Skin epidermis (tissue), 12 donors: Measurements from ENCODE around the gene ASAP2.
A peak's percentile ranks its signal among the peaks of the same experiment; 100 is the strongest.

Source experiments
- H3K27ac ChIP-seq, 21 experiments: fragments of 200-600 bp; sonication (generic) in 11 of 21; one replicate each; pipeline ENCODE4 v1.5.0; 2020; ENCODE audit warnings: mild to moderate bottlenecking in 3 of 21, inconsistent platforms in 2 of 21, moderate library complexity in 2 of 21
- H3K4me3 ChIP-seq, 7 experiments: fragments of 200-600 bp; sonication (generic) in 2 of 7; one replicate each; pipeline ENCODE4 v1.5.0; 2020; ENCODE audit warnings: inconsistent platforms in 2 of 7, mild to moderate bottlenecking in 2 of 7, moderate library complexity in 1 of 7

Gene ASAP2

DNA sequence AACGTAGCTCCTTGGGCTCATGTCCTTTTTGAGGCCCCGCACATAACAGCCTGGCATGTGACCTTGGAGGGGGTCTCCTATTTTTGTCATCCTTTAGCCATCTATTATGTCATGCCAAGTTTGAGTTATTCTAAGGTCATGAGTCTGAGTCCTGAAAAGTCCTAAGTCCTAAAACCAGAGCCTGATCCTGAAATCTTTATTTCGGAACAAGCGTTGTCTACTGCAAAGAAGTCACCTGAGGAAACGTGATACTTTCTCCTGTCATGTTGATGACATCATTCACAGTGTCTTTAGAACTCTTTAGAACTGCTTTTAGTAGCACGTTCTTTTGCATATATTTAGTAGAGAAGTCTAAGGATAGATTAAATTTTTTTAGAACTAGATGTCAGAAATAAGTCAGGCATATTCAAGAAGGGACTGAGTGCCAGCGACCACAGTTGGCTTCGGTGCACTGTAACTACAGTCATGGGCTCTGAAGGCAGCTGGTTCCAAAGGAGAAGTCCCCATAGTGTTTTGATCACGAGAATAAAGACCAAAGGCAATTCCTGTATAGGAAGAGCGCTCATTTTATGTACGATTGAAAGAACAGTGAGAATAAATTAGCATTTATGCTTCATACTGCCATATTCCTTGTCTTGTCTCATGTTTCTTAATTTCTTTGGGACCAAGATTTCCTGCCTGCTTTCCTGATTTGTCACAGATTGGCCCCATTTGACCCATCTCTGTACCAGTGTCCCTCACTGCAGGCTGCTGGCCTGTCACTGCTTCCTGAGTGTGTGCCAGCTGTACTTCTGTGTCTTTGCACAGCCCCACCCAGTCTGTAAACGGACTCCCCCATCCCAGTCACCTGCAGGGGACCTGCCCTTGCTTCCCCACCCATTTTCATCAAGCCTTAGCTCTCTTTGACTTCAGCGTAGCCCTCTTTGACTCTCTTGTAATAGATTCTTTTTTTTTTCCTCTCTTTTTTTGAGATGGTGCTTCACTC lies 75.8 kb downstream of the ASAP2 start:
- no peak overlapping the region for H3K27ac ChIP-seq
- H3K4me3 ChIP-seq, result no peak overlapping the region

DNA sequence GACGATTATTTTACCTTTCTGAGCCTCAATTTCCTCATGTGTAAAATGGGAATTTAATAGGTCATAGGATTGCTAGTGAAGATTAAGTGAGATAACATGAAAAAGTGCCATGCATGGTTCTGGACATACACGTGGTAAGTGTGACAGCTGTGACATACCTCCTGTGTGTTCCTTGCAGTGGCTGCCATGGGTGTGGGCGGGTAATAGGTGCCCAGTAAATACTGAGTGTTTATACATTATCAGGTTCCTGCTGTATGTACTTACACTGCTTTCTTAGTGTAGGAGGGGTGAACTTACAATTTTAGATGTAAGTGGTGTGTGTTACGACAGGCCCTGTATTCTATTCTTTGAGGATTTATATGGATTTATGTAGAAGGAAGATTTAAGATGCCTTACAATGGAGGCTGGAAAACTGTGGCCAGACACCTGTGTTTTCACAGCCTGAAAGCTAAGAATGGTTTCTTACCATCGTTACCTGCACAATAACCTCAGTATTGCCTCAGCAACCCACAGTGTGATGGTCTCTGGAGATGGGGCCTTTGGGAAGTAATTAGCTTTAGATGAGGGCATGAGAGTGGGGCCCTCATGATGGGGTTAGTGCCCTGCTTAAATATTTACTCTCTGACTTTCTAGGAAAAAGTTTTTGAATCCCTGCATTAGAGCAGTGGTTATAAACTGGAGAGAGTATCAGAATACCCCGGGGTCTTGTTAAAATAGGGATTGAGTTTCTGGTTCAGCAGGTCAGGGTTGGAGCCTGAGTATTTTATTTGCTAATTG lies 78.1 kb downstream of the ASAP2 start:
- no peak overlapping the region for H3K4me3 ChIP-seq
- no peak overlapping the region for H3K27ac ChIP-seq

DNA sequence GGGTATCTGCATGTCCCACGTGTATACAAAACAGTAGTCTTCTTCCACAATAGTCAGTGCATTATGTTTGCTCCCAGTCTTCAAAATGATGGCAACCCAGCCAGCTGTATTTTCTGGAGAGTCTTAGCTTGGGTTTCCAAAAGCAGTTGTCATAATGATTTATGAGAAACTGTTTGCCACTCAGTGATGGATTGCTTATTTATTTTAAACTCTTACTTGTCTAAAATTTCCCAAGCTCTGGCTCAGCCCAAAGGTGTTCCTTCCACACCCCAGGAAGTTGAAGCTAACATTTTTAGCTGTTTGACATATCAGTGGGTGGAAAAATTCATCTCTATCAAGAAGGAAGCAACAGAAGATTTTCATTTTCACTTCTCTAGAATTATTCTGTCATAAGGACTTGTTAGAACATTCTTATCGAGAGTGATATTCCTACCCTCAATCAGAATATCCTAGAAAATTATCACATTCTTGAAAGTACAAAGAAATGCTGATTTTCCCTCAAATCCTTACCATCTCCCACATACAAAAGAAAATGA lies 78.8 kb downstream of the ASAP2 start:
- Histone ChIP-seq H3K4me3 (no peak overlapping the region), H3K27ac (no peak overlapping the region)

DNA sequence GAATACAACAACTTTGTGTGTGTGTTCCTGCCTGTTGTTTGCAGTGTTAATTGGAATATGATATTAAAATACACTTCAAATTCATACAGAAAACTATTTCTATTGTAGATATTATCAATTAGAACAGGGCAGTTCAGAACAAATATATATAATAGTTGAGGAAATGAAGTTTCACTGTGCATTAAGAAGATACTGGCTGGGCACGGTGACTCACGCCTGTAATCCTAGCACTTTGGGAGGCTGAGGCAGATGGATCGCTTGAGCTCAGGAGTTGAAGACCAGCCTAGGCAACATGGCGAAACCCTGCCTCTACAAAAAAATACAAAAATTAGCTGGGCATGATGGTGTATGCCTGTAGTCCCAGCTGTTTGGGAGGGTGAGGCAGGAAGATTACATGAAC lies 79.3 kb downstream of the ASAP2 start:
- no peak overlapping the region for H3K4me3 ChIP-seq
- no peak overlapping the region for H3K27ac ChIP-seq

DNA sequence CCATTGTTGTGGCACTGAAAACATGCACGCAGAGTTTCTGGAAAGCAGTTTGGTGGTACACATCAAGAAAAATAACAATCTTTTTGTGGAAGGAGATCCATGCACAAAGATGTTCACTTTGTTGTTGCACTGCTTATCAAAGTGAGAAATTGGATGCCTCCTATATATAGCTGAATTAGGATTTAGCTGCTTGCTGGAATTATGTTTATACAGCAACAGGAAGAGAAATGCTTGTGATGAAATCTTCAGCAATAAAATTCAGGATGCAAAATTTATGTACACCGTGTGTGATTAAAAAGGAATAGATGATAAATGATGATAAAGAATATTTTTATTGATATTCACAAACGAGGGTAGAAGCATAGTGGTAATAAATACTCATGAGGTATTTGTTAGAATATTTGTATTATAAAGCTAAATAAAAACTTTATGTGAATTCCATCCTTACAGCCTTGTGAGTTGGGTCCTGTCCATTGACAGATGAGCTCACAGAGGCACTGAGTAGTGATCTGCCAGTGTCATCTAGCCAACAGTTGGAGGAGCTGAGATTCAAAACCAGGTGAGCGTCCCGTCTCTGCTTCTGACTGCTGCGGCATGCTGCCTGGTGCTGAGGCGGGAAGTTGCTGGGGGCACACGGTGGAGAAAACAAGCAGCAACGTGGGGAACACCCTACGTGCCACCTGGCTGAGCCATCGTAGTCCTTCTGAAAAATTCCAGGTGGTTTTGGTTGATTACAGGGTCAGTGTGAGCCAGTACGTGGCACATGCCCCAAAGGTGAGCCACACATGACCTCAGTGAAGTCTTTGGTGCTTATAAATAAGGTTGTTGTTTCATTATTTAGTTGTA lies 80.2 kb downstream of the ASAP2 start:
- no peak overlapping the region for H3K4me3 ChIP-seq
- peak overlapping the region in 4 of 21 experiments; percentile 7 to 46 (median 33) for H3K27ac ChIP-seq

DNA sequence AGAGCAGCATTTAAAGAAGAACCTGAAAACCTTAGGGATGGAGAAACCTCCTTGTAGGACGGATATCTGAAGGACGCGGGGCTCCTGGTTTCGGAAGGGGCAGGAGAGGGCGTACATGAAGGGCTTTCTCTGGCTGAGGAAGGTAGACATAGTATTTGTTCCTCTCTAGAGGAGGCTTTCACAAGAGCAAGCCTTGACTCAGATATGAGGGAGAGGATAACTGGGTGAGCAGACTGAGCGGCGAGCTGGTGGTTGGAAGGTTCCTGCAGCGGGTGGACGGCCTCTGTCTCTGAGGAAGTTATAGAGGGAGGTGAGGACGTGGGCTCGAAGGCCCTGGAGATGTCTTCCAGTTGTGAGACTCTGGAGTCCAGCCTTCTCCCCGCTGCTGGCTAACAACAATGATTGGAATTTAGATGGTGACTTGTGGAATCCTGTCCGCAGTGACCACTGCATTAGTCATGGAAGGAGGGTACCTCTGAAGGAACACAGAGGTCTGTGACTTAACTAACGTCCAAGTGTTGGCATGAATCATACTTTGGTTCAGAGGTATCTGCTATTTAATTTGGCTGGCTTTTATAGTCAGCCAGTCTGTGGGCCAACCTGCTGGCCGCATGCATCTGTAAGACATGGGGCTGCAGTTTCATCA lies 80.9 kb downstream of the ASAP2 start:
- peak overlapping the region in 4 of 21 experiments; percentile 7 to 46 (median 33) for H3K27ac ChIP-seq
- no peak overlapping the region for H3K4me3 ChIP-seq

DNA sequence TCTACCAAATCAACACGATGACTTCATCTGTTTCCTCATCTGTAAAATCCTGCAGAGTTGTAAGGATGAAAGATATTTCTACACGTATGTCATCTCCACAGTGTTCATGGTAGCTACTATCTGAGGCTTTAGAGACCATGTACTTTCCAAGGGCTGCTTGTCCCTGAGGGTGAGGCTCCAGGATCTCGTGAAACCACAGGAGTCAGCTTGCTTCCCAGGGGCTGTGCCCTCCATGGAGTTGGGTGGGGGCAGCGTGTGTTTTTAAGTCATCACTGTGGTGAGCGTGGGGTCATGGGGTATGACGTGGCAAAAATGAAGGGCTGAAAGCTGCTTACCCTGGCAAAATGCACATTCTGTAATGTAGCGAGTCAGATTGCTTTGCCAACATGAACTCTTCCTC lies 81.6 kb downstream of the ASAP2 start:
- Histone ChIP-seq H3K4me3 (no peak overlapping the region), H3K27ac (peak overlapping the region in 1 of 21 experiments; percentile 19)

DNA sequence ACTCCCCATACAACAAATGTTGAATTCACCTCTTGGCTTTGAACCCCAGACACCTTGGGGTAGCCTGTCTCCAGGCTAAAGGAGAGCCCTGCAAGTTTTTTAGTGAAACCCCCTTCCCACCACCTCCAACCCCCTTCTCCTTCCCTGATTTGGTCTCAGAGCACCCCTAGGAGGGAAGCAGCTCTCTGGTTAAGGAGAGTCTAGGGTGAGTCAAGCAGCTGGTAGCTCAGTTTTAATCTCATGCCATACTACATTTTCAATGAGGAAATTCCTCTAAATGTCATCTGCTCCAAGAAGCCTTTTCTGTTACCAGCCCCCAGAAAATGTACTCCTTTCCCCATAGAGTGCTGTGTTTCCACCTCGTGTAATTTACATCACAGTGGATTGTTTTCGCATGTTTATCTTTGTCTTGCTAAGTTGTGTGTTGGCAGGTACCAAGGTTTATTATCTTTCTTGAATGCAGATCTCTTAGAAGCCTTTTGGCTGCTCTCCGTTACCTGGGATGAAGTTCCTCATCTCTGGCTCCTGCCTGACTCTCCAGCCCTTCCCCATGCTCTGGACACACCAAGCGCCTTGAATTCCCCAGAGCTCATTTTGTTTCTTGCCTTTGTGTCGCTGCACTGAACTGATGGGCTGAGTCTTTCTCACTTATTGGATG lies 82.2 kb downstream of the ASAP2 start:
- no peak overlapping the region for H3K4me3 ChIP-seq
- H3K27ac ChIP-seq, result peak overlapping the region in 1 of 21 experiments; percentile 19

DNA sequence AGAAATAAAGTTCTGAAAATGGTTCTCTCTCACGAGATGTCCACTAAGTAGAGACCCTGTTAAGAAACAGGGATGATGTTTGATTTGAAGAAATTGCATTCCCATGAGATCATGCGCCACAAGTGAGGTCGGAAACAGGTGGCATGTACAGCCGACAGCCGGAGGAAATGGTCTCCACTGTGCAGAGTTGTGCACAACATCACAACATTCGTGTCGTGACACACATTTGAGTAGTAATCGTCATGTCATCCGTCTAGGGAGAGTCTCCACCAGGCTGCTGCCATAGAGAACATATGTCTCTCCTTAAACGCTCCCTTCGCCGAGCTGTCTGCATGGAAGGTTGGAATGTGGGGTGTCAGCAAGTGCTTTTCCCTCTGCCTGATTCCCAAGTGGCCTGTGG lies 84.7 kb downstream of the ASAP2 start:
- Histone ChIP-seq H3K27ac (no peak overlapping the region), H3K4me3 (no peak overlapping the region)

DNA sequence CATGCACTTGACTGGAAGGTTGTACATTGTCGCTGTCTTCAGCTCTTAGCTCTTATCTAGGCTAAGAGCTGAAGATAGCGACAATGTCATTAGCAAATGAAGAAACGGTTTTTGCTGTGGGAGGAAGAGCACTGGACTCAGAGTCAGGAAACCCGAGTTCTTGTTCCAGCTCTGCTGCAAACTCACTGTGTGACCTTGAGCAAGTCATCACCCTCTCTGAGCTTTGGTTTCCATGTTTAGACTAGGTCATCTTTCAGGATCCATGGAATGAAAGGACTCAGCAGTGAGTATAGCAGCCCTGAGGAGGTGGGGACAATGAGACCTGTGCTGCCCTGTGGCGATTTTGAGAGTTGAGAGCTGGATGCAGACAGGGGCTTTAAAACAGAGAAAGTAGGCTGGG lies 85.3 kb downstream of the ASAP2 start:
- H3K27ac ChIP-seq, result no peak overlapping the region
- H3K4me3 ChIP-seq, result no peak overlapping the region

DNA sequence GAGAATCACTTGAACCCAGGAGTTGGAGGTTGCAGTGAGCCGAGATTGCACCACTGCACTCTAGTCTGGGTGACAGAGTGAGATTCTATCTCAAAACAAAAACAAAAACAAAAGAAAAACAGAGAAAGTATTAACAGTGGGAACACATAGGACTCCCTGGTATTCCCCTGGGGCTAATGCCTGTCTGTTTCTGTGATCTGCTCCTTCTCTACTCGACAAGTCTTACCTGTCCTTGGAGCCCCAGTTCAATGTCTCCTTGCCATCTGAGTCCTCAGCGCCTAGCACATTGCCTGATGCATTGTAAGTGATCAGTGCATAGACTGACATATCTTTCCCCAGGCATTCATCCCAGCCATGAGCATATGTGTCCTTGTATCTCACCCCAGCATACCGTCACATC lies 85.8 kb downstream of the ASAP2 start:
- H3K27ac ChIP-seq, result no peak overlapping the region
- no peak overlapping the region for H3K4me3 ChIP-seq

DNA sequence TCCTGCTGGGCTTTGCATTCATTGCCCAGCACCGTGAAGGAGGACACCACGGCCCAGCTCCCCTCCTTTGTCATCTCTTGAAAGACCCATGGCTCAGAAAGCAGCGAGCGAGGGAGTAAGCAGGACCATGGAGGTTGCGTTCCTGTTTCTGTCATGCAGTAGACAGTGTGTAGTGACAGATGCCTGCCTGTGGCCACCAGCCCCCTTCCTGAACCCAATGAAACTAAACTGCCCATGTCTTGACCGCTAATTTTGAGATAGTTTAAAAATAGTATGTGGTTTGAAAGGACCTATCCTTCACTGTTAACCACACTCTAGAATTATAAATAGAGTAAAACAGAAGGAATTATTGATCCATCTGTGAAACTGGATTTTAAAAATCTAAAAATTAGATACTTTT lies 88.2 kb downstream of the ASAP2 start:
- H3K4me3 ChIP-seq, result no peak overlapping the region
- no peak overlapping the region for H3K27ac ChIP-seq

DNA sequence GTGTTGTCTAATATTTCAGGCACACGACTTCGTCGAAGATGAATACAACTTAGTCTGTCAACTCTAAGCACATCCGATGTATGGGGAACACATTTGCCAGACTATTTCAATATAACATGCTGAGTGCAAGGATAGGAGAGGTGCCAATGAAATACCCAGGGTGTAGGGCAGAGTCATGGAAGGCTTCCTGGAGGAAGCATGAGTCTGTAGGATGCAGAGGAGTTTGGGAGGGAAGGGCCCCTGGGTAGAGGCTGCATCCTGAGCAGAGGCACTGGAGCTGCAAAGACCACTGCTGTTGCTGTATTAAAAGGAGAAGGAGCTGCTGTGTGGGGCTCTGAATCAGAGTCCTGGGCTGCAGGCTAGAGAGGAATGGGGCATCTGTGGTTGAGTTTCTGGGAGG lies 89.9 kb downstream of the ASAP2 start:
- H3K27ac ChIP-seq, result no peak overlapping the region
- H3K4me3 ChIP-seq, result no peak overlapping the region

DNA sequence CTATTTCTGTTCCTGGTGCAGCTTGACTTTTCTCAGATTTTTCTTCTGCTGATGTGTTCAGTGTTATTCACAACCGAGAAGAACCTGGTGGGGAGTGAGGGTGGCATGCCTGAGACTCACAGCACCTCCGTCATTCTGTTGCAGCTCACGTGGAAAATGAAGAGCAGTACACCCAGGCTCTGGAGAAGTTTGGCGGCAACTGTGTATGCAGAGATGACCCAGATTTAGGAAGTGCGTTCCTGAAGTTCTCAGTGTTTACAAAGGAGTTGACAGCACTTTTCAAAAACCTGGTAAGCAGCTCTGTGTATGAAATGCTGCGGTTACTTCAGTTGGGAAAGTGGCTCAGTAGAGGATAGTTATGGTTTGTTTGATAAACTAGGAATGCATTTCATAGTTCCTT lies 90.5 kb downstream of the ASAP2 start:
- Histone ChIP-seq H3K4me3 (no peak overlapping the region), H3K27ac (no peak overlapping the region)

DNA sequence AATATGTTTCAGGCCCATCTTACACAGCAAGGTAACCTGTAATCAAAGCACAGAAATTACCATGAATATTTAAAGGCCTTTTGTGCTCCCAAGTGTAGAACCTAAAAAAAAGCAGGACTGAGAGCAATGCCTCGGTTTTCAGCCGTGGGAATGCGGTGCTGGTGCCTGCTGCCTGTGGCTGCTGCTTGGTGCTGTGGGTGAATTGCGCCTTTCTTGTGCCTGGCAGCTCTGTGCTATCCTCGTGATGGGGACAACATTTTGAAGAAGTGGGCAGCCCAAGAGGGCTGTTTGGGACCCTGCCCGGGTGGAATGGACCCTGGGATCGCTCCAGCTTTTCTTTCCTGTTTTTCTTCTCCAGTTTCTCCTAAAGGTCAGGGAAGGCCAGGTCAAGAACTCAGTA lies 91.2 kb downstream of the ASAP2 start:
- no peak overlapping the region for H3K4me3 ChIP-seq
- no peak overlapping the region for H3K27ac ChIP-seq

DNA sequence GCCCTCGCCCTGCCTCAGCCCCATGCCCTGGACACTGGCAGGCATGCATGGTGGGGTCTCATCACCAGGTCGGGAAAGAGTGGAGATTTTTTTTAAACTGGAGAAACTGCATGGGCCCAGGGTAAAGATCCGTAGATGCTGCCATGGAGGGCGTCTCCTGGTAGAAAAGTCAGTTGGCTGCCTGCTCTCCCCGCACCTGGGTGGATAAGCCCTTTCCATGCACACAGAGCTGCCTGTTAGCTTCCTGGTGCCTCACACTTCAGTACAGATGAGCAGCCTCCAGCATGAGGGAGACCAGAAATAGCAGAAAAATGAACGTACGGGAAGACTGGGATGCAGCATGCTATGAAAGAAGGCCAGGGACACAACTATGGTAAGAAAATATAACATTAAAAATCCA lies 92.0 kb downstream of the ASAP2 start:
- H3K27ac ChIP-seq, result no peak overlapping the region

DNA sequence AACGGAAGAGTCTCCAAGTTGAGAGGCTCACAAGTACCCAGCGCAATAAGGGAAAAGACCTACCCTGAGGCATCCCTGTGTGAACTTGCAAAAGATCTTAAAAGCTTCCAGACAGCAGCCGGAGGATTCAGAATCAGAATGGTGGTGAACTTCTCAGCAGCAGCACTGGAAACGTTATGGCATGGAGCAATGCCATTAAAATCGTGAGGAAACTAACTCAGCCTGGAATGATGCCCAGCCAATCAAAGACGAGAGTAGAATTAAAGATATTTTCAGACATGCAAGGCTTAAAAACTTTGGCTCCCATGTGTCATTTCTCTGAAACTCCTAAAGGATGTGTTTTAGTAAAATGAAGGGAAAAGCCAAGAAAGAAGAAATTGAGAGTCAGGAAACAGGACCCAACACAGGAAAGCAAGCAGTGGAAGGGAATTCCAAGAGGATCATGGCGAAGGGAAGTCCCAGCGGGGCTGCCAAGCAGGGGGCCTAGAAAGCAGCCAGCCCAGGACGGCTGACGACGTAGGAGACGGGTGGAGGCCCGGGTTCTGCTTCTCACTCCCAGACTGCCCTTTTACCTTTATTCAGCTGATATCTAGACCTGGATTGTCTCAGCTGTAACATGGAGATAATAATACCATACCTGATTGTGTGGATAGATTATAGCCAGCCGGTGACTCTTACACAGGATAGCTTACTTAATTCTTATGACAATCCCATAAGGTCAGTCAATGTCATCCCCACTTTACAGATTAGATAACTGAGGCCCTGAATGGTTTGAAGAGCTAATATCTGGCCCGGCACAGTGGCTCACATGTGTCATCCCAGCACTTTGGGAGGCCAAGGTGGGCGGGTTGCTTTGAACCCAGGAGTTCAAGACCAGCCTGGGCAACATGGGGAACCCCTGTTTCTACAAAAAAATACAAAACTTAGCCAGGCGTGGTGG lies 92.8 kb downstream of the ASAP2 start:
- Histone ChIP-seq H3K4me3 (no peak overlapping the region), H3K27ac (peak overlapping the region in 1 of 21 experiments; percentile 27)

More for the DNA sequence above, 92.0 kb downstream of the ASAP2 start:
- no peak overlapping the region for H3K4me3 ChIP-seq

DNA sequence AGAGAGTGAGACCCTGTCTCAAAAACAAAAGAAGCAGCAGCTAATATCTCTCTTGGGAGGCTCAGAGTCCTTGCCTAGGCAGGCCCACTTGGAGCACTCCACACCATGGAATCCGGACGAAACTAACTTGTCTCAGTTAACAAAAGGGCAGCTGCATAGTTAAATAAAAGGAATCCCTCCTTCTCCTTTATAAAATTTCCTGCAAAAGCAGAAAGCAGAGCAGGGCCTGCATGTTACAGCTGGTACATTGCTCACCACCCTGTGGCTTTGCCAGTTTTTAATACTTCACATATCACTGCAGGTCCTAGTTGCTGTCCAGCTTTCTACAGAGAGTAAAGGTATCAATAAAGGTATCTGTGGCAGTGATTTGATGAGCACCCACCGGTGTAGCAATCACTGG lies 93.6 kb downstream of the ASAP2 start:
- H3K4me3 ChIP-seq, result no peak overlapping the region
- H3K27ac ChIP-seq, result peak overlapping the region in 1 of 21 experiments; percentile 27
